ENCODE data around the gene CEP131. TPM values are rescaled to one million over a fixed set of nuclear protein-coding genes. Genes with fewer than 3 reads are reported as not detected.

Gene CEP131
- total RNA-seq, 4 donors from 2014 or later: 9.2 to 35.0 (median 20.9) TPM

DNA sequence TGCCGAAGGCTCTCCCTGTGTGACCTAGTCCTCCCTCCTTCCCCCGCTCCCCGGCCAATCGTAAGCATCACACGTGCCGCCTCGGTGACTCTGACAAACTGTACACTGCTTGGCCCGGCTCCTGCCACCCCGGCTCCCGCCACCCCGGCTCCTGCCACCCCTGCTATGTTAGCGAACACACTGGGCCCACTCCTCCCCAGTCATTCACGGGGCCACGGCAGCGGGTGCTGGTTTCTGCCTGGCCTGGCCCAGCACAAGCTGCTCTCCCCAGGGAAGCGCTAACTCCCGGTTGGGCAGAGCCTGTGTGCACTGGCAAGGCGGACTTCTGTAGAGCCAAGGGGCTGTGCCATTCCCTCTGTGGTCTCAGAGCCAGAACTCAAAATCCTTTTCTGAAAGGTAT lies 38.3 kb upstream of the CEP131 start:
- DNase-seq (ENCODE audit: low spot score in 2 of 2): no peak
- Histone ChIP-seq H3K4me1 (peaks cover 0 to 3% (median 0%) of the 10 kb centered on the region in 4 donors), H3K36me3 (peaks cover 0 to 94% (median 38%) of the 10 kb centered on the region in 3 donors), H3K27ac (no peak overlapping the region), H3K4me3 (no peak overlapping the region), H3K27me3 (no peaks in the 10 kb centered on the region), H3K9me3 (no peaks in the 10 kb centered on the region)
- TF ChIP-seq POLR2A (IDR thresholded peaks at IDR 0.05) (no peak), EP300 (IDR thresholded peaks at IDR 0.05) (no peak)
- TF ChIP-seq, protein P1, sequence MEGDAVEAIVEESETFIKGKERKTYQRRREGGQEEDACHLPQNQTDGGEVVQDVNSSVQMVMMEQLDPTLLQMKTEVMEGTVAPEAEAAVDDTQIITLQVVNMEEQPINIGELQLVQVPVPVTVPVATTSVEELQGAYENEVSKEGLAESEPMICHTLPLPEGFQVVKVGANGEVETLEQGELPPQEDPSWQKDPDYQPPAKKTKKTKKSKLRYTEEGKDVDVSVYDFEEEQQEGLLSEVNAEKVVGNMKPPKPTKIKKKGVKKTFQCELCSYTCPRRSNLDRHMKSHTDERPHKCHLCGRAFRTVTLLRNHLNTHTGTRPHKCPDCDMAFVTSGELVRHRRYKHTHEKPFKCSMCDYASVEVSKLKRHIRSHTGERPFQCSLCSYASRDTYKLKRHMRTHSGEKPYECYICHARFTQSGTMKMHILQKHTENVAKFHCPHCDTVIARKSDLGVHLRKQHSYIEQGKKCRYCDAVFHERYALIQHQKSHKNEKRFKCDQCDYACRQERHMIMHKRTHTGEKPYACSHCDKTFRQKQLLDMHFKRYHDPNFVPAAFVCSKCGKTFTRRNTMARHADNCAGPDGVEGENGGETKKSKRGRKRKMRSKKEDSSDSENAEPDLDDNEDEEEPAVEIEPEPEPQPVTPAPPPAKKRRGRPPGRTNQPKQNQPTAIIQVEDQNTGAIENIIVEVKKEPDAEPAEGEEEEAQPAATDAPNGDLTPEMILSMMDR (IDR thresholded peaks at IDR 0.05): no peak
- WGBS, 2 donors: 89 to 90% methylated on average over 18 of the region's 18 CpGs

DNA sequence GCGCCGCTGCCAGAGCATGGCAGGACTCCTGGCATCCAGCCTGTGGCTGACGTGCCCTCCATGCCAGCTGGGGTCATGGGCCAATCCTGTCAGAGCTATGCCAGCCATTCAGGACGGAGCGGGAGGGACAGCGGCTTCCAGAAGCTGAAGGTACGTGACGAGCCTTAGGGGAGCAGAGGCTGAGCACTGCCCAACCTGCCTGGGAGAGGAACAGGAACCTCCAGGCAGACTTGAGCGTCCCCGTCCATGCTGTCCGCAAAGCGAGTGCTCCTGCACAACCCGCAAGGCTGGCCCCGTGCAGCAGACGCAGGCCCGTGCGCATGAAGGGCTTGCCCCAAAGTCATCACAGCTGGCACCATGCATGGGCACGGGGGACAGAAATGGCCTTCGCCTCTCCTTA lies 37.9 kb upstream of the CEP131 start:
- peaks cover 0 to 7% (median under 1%) of the 10 kb centered on the region in 4 donors for H3K4me1 ChIP-seq
- no peaks in the 10 kb centered on the region for H3K9me3 ChIP-seq
- H3K36me3 ChIP-seq: peaks cover 0 to 90% (median 38%) of the 10 kb centered on the region in 3 donors
- TF ChIP-seq, protein P1 (IDR thresholded peaks at IDR 0.05): no peak
- TF ChIP-seq POLR2A (IDR thresholded peaks at IDR 0.05) (no peak), EP300 (IDR thresholded peaks at IDR 0.05) (no peak)
- no peak overlapping the region for H3K27ac ChIP-seq
- no peak for DNase-seq (ENCODE audit: low spot score in 2 of 2)
- H3K4me3 ChIP-seq: no peak overlapping the region
- 86 to 97% methylated on average over 11 to 17 of the region's 19 CpGs for WGBS, 2 donors
- H3K27me3 ChIP-seq: no peaks in the 10 kb centered on the region

DNA sequence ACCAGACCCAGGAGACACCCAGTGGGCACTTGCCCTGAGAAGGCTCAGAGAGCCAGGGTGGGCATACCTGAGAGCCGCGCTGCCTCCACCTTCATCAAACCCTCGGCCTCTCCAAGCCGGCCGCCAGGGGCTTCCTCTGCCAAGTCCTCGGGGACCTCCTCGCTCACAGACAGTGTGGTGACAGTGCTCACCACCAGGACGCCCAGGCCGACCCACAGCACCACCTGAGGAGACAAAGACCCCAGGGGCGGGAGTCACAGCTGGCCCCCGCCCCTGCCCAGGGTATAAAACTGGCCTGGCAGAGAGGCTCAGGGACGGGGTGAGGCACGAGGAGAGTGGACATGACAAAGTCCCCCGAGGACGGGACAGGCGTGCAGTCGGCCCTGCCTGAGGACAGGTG lies 37.4 kb upstream of the CEP131 start:
- TF ChIP-seq EP300 (IDR thresholded peaks at IDR 0.05) (no peak), POLR2A (IDR thresholded peaks at IDR 0.05) (no peak)
- TF ChIP-seq, protein P1 (IDR thresholded peaks at IDR 0.05): no peak
- no peak overlapping the region for H3K4me3 ChIP-seq
- no peaks in the 10 kb centered on the region for H3K9me3 ChIP-seq
- DNase-seq (ENCODE audit: low spot score in 2 of 2): no peak
- no peaks in the 10 kb centered on the region for H3K27me3 ChIP-seq
- H3K4me1 ChIP-seq: peaks cover 0 to 12% (median 4%) of the 10 kb centered on the region in 4 donors
- WGBS, 2 donors: 89 to 90% methylated on average over 8 to 15 of the region's 17 CpGs
- H3K27ac ChIP-seq: no peak overlapping the region
- H3K36me3 ChIP-seq: peaks cover 0 to 85% (median 35%) of the 10 kb centered on the region in 3 donors

DNA sequence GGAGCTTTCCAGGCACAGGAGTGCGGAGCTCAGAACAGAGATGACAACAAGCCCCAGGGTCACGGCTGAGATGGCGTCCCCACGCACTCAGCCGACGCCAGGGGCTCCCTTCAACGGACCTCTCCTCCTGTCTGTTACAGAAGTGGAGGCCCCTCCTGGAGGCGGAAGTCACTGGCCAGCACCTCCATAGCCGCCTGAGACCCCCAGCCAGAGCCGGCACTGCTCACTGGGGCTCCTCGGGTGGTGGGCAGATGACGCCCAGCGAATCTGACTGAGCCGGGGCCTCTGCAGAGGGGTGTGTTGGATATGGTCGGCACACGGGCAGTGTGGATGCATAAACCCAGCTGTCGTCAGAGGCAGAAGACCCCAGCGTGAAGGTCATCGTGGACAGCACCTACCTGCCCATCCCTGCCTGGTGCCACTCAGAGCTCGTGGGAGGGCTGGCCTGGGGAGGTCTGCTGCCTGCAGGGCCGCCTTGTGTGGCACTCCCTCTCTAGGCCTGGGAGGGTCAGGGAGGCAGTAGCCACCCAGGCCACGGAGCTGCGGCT lies 36.4 kb upstream of the CEP131 start:
- no peak overlapping the region for H3K4me3 ChIP-seq
- 86 to 90% methylated on average over 14 to 23 of the region's 23 CpGs for WGBS, 2 donors
- peaks cover 0 to 22% (median 12%) of the 10 kb centered on the region in 4 donors for H3K4me1 ChIP-seq
- TF ChIP-seq, protein P1 (IDR thresholded peaks at IDR 0.05): no peak
- no peak for TF ChIP-seq EP300 (IDR thresholded peaks at IDR 0.05)
- TF ChIP-seq POLR2A (IDR thresholded peaks at IDR 0.05): no peak
- H3K9me3 ChIP-seq: no peaks in the 10 kb centered on the region
- H3K36me3 ChIP-seq: peaks cover 0 to 74% (median 33%) of the 10 kb centered on the region in 3 donors
- H3K27me3 ChIP-seq: no peaks in the 10 kb centered on the region
- H3K27ac ChIP-seq: no peak overlapping the region
- no peak for DNase-seq (ENCODE audit: low spot score in 2 of 2)

DNA sequence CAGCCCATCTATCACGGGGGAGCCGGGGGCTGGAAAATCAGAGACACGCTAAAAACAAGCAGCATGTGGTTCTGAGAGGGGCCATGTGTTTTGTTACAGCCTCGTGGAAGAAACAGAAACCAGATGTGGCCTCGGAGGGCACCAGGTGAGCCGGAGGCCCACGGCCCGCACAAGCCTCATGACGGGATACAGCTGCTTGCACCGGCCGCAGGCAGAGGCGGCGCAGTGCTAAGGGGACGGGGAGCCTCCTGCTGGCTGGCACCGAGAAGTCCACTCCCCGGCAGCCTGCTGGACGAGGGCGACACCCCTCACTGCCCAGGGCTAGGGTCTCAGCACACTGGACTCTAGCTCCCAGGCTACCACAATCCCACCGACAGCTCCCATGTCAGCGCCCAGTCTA lies 35.5 kb upstream of the CEP131 start:
- H3K36me3 ChIP-seq: peaks cover 0 to 66% (median 25%) of the 10 kb centered on the region in 3 donors
- WGBS, 2 donors: 79 to 87% methylated on average over 10 to 18 of the region's 20 CpGs

More for the DNA sequence above, 35.5 kb upstream of the CEP131 start:
- Histone ChIP-seq H3K27me3 (no peaks in the 10 kb centered on the region), H3K4me3 (no peak overlapping the region), H3K4me1 (peaks cover 0 to 25% (median 12%) of the 10 kb centered on the region in 4 donors), H3K27ac (no peak overlapping the region), H3K9me3 (no peaks in the 10 kb centered on the region)
- DNase-seq (ENCODE audit: low spot score in 2 of 2): no peak
- TF ChIP-seq POLR2A (IDR thresholded peaks at IDR 0.05) (no peak), EP300 (IDR thresholded peaks at IDR 0.05) (no peak)
- TF ChIP-seq, protein P1 (IDR thresholded peaks at IDR 0.05): no peak

All from tibial nerve (tissue), 4 donors.